HCEC 1CT (cell line): ENCODE measurements around the gene NOS3.

Experiments
- DNase-seq: peaks from one replicate; pipeline ENCODE4 v3.0.0-alpha.2; 2017

NOS3 gene

GRCh38 chr7:150981644-150982043 lies 9.2 kb upstream of the NOS3 start:
- DNase-seq: no peak

GRCh38 chr7:150982351-150982750 lies 8.5 kb upstream of the NOS3 start:
- DNase-seq: no peak

- DNase-seq: no peak
Observed at GRCh38 chr7:150983893-150984368, 6.9 kb upstream of the NOS3 start.

- peak; percentile 35 for DNase-seq
Observed at GRCh38 chr7:150986099-150986512, 4.7 kb upstream of the NOS3 start.

- no peak for DNase-seq
Observed at GRCh38 chr7:150986556-150986955, 4.3 kb upstream of the NOS3 start.

- no peak for DNase-seq
Observed at GRCh38 chr7:150988230-150989226, 2.3 kb upstream of the NOS3 start.

GRCh38 chr7:150989456-150989855 lies 1.4 kb upstream of the NOS3 start:
- DNase-seq: no peak

- no peak for DNase-seq
Observed at GRCh38 chr7:150992051-150992640, 1.3 kb downstream of the NOS3 start.

- DNase-seq: no peak
Observed at GRCh38 chr7:150992833-150993302, 2.1 kb downstream of the NOS3 start.

- DNase-seq: no peak
Observed at GRCh38 chr7:150993511-150993910, 2.7 kb downstream of the NOS3 start.

GRCh38 chr7:150994141-150994837 lies 3.5 kb downstream of the NOS3 start:
- DNase-seq: no peak

- DNase-seq: no peak
Observed at GRCh38 chr7:150994838-150995510, 4.2 kb downstream of the NOS3 start.

- DNase-seq: no peak
Observed at GRCh38 chr7:150996376-150997074, 5.7 kb downstream of the NOS3 start.

GRCh38 chr7:150997075-150997511 lies 6.3 kb downstream of the NOS3 start:
- DNase-seq: no peak

- DNase-seq: no peak
Observed at GRCh38 chr7:150997817-150998216, 7.0 kb downstream of the NOS3 start.

- DNase-seq: no peak
Observed at GRCh38 chr7:150998341-150998740, 7.5 kb downstream of the NOS3 start.

GRCh38 chr7:150999001-150999400 lies 8.2 kb downstream of the NOS3 start:
- DNase-seq: no peak

GRCh38 chr7:150999497-151000230 lies 8.8 kb downstream of the NOS3 start:
- DNase-seq: no peak

- DNase-seq: no peak
Observed at GRCh38 chr7:151000897-151001495, 10.2 kb downstream of the NOS3 start.

- no peak for DNase-seq
Observed at GRCh38 chr7:151001546-151001945, 10.7 kb downstream of the NOS3 start.

GRCh38 chr7:151003572-151003971 lies 12.8 kb downstream of the NOS3 start:
- no peak for DNase-seq
